ENCODE results near the gene DNAJC5. TPM values are rescaled to one million over a fixed set of nuclear protein-coding genes. Genes with fewer than 3 reads are reported as not detected.

DNAJC5 gene
- total and polyA plus RNA-seq, 9 of the 15 experiments (the other 6 are each of a cell fraction or from before 2014, with no cell fraction given): 0.95 to 42.8 (median 23.4) TPM

GRCh38 chr20:63942250-63942951 is 47.5 kb downstream of the DNAJC5 start (continued):
- peak; percentile 55 for TF ChIP-seq POLR2A (conservative IDR thresholded peaks at IDR 0.05)
- no peak for TF ChIP-seq ELK3 (CRISPR knock-in tag; IDR thresholded peaks at IDR 0.05)
- TF ChIP-seq MCM5 (IDR thresholded peaks at IDR 0.05; ENCODE audit: low read depth): no peak
- no peak for TF ChIP-seq NKRF (IDR thresholded peaks at IDR 0.05; ENCODE audit: borderline replicate concordance)
- no peak for TF ChIP-seq NR3C1 (CRISPR knock-in tag; IDR thresholded peaks at IDR 0.05)
- no peak for TF ChIP-seq TBP (optimal IDR thresholded peaks at IDR 0.05; ENCODE audit: low read depth, low read length)
- 0 out of 2 replicates have a peak, but pooled peaks have one; percentile 3 for TF ChIP-seq CHD2 (IDR thresholded peaks at IDR 0.05; ENCODE audit: low read depth, low read length)
- TF ChIP-seq ESRRA (IDR thresholded peaks at IDR 0.05; ENCODE audit: borderline replicate concordance, low read depth): no peak
- TF ChIP-seq BRD4 (IDR thresholded peaks at IDR 0.05): no peak
- 0 out of 2 replicates have a peak, but pooled peaks have one; percentile 10 for TF ChIP-seq EGR1 (conservative IDR thresholded peaks at IDR 0.05)
- TF ChIP-seq CCNT2 (IDR thresholded peaks at IDR 0.05; ENCODE audit: borderline replicate concordance, extremely low read depth, insufficient read length, low read depth, low read length): peak; percentile 49
- TF ChIP-seq ZBTB43 (CRISPR knock-in tag; IDR thresholded peaks at IDR 0.05): no peak
- no peak for TF ChIP-seq CREBBP (IDR thresholded peaks at IDR 0.05; ENCODE audit: low read depth, low read length)
- no peak for TF ChIP-seq CHAMP1 (IDR thresholded peaks at IDR 0.05)
- TF ChIP-seq HMGN3 (IDR thresholded peaks at IDR 0.05; ENCODE audit: borderline replicate concordance, extremely low read depth, insufficient read length, low read depth, low read length): peak; percentile 18
- TF ChIP-seq ZNF232 (CRISPR knock-in tag; IDR thresholded peaks at IDR 0.05): no peak
- TF ChIP-seq FOSL1 (tag; conservative IDR thresholded peaks at IDR 0.05): no peak
- peak; percentile 39 for TF ChIP-seq POLR2B (IDR thresholded peaks at IDR 0.05; ENCODE audit: low read depth, partially characterized antibody)
- no peak for TF ChIP-seq SMAD3 (CRISPR knock-in tag; conservative IDR thresholded peaks at IDR 0.05)
- peak; percentile 90 for TF ChIP-seq POLR2AphosphoS2 (IDR thresholded peaks at IDR 0.05; ENCODE audit: low read length)
- TF ChIP-seq RBM34 (IDR thresholded peaks at IDR 0.05; ENCODE audit: borderline replicate concordance, insufficient read depth, low read length): no peak
